B cell (primary cell): Measurements from ENCODE around the gene DTD1. TPM values are rescaled to one million over a fixed set of nuclear protein-coding genes. Genes with fewer than 3 reads are reported as not detected.

Experiments
- ATAC-seq: fragments of 200-7000 bp; cut with Tn5 transposase; one replicate; pipeline ENCODE4 v1.10.0; 2021; ENCODE audit warnings: low read depth, mild to moderate bottlenecking, moderate number of reproducible peaks, moderate library complexity
- CTCF ChIA-PET: fragments of 350-600 bp; sonication (Branson Sonifier 250); formaldehyde crosslinking; loops from one replicate; lab custom pipeline; 2021; ENCODE audit warnings: antibody characterized with exemption, inconsistent platforms; lab: Charles Lee
- POLR2A ChIA-PET: fragments of 350-600 bp; sonication (Branson Sonifier 250); formaldehyde crosslinking; loops from one replicate; lab custom pipeline; 2021; ENCODE audit warnings: antibody characterized with exemption; lab: Charles Lee
- DNase-seq: peaks from one replicate; pipeline ENCODE4 v3.0.0; 2013
- H2AFZ ChIP-seq: 2 replicates; pipeline ENCODE4 v1.6.1; 2012; ENCODE audit warnings: mild to moderate bottlenecking, low read depth, low read length; ENCODE audit not compliant: insufficient read depth, poor library complexity, severe bottlenecking
- H3K27ac ChIP-seq, 2 donors: 1 replicate in 1 of 2; 2 replicates in 1 of 2; pipeline ENCODE4 v1.5.1; 2012 to 2013; ENCODE audit warnings: low read length in 2 of 2, mild to moderate bottlenecking in 2 of 2, moderate library complexity in 1 of 2
- H3K27me3 ChIP-seq, 4 experiments: fragments of 200-600 bp in 1 of 4; sonication (generic) in 1 of 4; replicated peaks in 1 of 4; 1 replicate in 2 of 4; 2 replicates in 2 of 4; pipeline versions ENCODE4 v1.6.1 to v1.7.0; 2013 to 2016; ENCODE audit warnings: low read length in 3 of 4, mild to moderate bottlenecking in 2 of 4, mixed read lengths in 1 of 4, moderate library complexity in 1 of 4; ENCODE audit not compliant: insufficient read depth in 4 of 4, control insufficient read depth in 3 of 4; ENCODE audit errors: control extremely low read depth in 1 of 4
- H3K36me3 ChIP-seq, 2 experiments: replicated peaks in 1 of 2; 1 replicate in 1 of 2; 2 replicates in 1 of 2; pipeline versions ENCODE4 v1.6.1 to v1.7.1; 2013; ENCODE audit warnings: low read length in 1 of 2; ENCODE audit not compliant: insufficient read depth in 2 of 2, control insufficient read depth in 1 of 2; ENCODE audit errors: control extremely low read depth in 1 of 2, extremely low read depth in 1 of 2
- H3K4me1 ChIP-seq, 2 donors: fragments of 200-600 bp in 1 of 2; sonication (generic) in 1 of 2; 1 replicate in 1 of 2; 2 replicates in 1 of 2; pipeline versions ENCODE4 v1.5.1 to v1.6.1; 2013 to 2017; ENCODE audit warnings: low read length in 2 of 2; ENCODE audit not compliant: control insufficient read depth in 2 of 2, insufficient read depth in 2 of 2
- H3K4me2 ChIP-seq: replicated peaks from 2 replicates; pipeline ENCODE3; 2012; ENCODE audit warnings: mild to moderate bottlenecking, low read depth, low read length; ENCODE audit not compliant: poor library complexity, severe bottlenecking
- H3K4me3 ChIP-seq, 5 experiments: fragments of 200-600 bp in 1 of 5; sonication (generic) in 1 of 5; 1 replicate in 3 of 5; 2 replicates in 2 of 5; pipeline versions ENCODE4 v1.5.1 to v1.7.0; 2011 to 2016; ENCODE audit warnings: low read length in 4 of 5, mild to moderate bottlenecking in 4 of 5, low read depth in 2 of 5, control low read depth in 1 of 5, moderate library complexity in 1 of 5; ENCODE audit not compliant: insufficient read depth in 1 of 5; ENCODE audit errors: control extremely low read depth in 1 of 5, extremely low read depth in 1 of 5
- H3K79me2 ChIP-seq: fragments of 200-600 bp; sonication (generic); one replicate; pipeline ENCODE4 v1.6.0; 2016; ENCODE audit warnings: low read length; ENCODE audit not compliant: control insufficient read depth, insufficient read depth
- H3K9ac ChIP-seq: fragments of 200-600 bp; sonication (generic); 2 replicates; pipeline ENCODE4 v1.6.1; 2017; ENCODE audit warnings: mild to moderate bottlenecking, low read length, moderate library complexity
- H3K9me3 ChIP-seq, 3 donors: one replicate each; pipeline versions ENCODE4 v1.6.1 to v1.7.1; 2013; ENCODE audit warnings: low read length in 2 of 3; ENCODE audit not compliant: control insufficient read depth in 2 of 3, insufficient read depth in 1 of 3; ENCODE audit errors: control extremely low read depth in 1 of 3
- H4K20me1 ChIP-seq: 2 replicates; pipeline ENCODE4 v1.6.0; 2012; ENCODE audit warnings: mild to moderate bottlenecking, low read length; ENCODE audit not compliant: insufficient read depth, control insufficient read depth, poor library complexity, severe bottlenecking
- H3K27ac Mint-ChIP-seq: one replicate; pipeline ENCODE4 v1.8.0; 2021; ENCODE audit warnings: mixed read lengths
- H3K27me3 Mint-ChIP-seq: one replicate; pipeline ENCODE4 v1.8.0; 2021; ENCODE audit warnings: mixed read lengths
- H3K4me1 Mint-ChIP-seq: one replicate; pipeline ENCODE4 v1.8.0; 2021; ENCODE audit warnings: mixed read lengths
- H3K4me3 Mint-ChIP-seq: one replicate; pipeline ENCODE4 v1.8.0; 2021; ENCODE audit warnings: mixed read lengths
- H3K9me3 Mint-ChIP-seq: one replicate; pipeline ENCODE4 v1.8.0; 2022; ENCODE audit warnings: mixed read lengths; ENCODE audit not compliant: insufficient read depth
- CTCF ChIP-seq: fragments of 200-600 bp; IDR thresholded peaks from one replicate; pipeline ENCODE4 v1.8.0; 2022; ENCODE audit warnings: antibody characterized with exemption, mild to moderate bottlenecking
- EZH2 ChIP-seq: IDR thresholded peaks from 2 replicates; pipeline ENCODE4 v1.6.1; 2012; ENCODE audit warnings: borderline replicate concordance, low read depth, mild to moderate bottlenecking, moderate library complexity, low read length; ENCODE audit not compliant: insufficient read depth, poor library complexity, severe bottlenecking
- WGBS: methylation state at CpG from one replicate; pipeline ENCODE4 v1.1.5; 2013; ENCODE audit warnings: missing lambda C conversion rate; ENCODE audit not compliant: insufficient coverage; 5-methylcytosine and 5-hydroxymethylcytosine counted together
- intact Hi-C: fragments of 100-400 bp; cut with micrococcal nuclease; formaldehyde crosslinking; loops from one replicate; pipeline ENCODE4 v1.10.0; 2022
- polyA plus RNA-seq: library from polyadenylated mRNA; depleted of rRNA; stranded (reverse); fragments of >200 nt; gene quantifications from 2 replicates; pipeline ENCODE4 v1.2.3, GENCODE V29; 2012
- total RNA-seq, 2 donors: library from RNA; stranded (reverse); fragments of 120-200 nt in 1 of 2; gene quantifications; 1 replicate in 1 of 2; 2 replicates in 1 of 2; pipeline versions ENCODE4 v1.2.3 to v1.2.4, GENCODE V29; 2013 to 2022

The DTD1 gene
- total and polyA plus RNA-seq, 2 donors (not counting 1 experiment from before 2014, with no cell fraction given) = 18.7 to 20.4 TPM

GRCh38 chr20:18705490-18705889 lies 117.6 kb downstream of the DTD1 start:
- Histone ChIP-seq H3K27ac (no peak overlapping the region), H3K27me3 (no peaks in the 10 kb centered on the region), H3K4me1 (peaks cover 0 to 4% of the 10 kb centered on the region in 2 donors), H3K4me2 (no peak overlapping the region), H3K9ac (no peak overlapping the region), H3K79me2 (no peaks in the 10 kb centered on the region), H3K4me3 (no peak overlapping the region), H3K36me3 (peaks cover 0 to 3% of the 10 kb centered on the region in 2 experiments), H4K20me1 (no peaks in the 10 kb centered on the region), H3K9me3 (no peaks in the 10 kb centered on the region), H2AFZ (no peak overlapping the region)
- Mint-ChIP-seq H3K9me3 (no peaks in the 10 kb centered on the region), H3K4me1 (peaks cover 8% of the 10 kb centered on the region), H3K27me3 (no peaks in the 10 kb centered on the region), H3K27ac (no peak overlapping the region), H3K4me3 (no peak overlapping the region)
- ATAC-seq = no peak
- intact Hi-C loops = no loop called here
- no peak for DNase-seq
- CTCF ChIA-PET = no interaction called here
- 94% methylated on average over 3 of the region's 3 CpGs for WGBS
- POLR2A ChIA-PET = no interaction called here
- TF ChIP-seq CTCF (no peak), EZH2 (no peak)

GRCh38 chr20:18705910-18706309 lies 118.1 kb downstream of the DTD1 start:
- Histone ChIP-seq H3K9ac (no peak overlapping the region), H3K36me3 (peaks cover 0 to 3% of the 10 kb centered on the region in 2 experiments), H3K4me2 (no peak overlapping the region), H3K4me1 (peaks cover 0 to 4% of the 10 kb centered on the region in 2 donors), H3K4me3 (no peak overlapping the region), H4K20me1 (no peaks in the 10 kb centered on the region), H3K79me2 (no peaks in the 10 kb centered on the region), H3K27me3 (no peaks in the 10 kb centered on the region), H3K9me3 (no peaks in the 10 kb centered on the region), H2AFZ (no peak overlapping the region), H3K27ac (no peak overlapping the region)
- Mint-ChIP-seq H3K9me3 (no peaks in the 10 kb centered on the region), H3K27ac (no peak overlapping the region), H3K27me3 (no peaks in the 10 kb centered on the region), H3K4me3 (no peak overlapping the region), H3K4me1 (peaks cover 8% of the 10 kb centered on the region)
- TF ChIP-seq EZH2 (no peak), CTCF (no peak)
- intact Hi-C loops = no loop called here
- ChIA-PET POLR2A (no interaction called here), CTCF (no interaction called here)
- ATAC-seq (no peak), DNase-seq (no peak)
- WGBS = 88% methylated on average over 2 of the region's 2 CpGs
